Peyer's patch (tissue), 4 donors: ENCODE data around the gene MEGF10.

ENCODE experiments used
- CTCF ChIP-seq, 6 experiments: fragments of 450-650 bp in 4 of 6; fragments of 200-600 bp in 2 of 6; sonication (generic) in 1 of 6; IDR thresholded peaks; one replicate each; pipeline ENCODE4 v1.5.1; 2017 to 2019; ENCODE audit warnings: antibody characterized with exemption in 6 of 6, mild to moderate bottlenecking in 3 of 6, moderate library complexity in 1 of 6
- POLR2A ChIP-seq, 2 donors: fragments of 450-650 bp; IDR thresholded peaks; one replicate each; pipeline ENCODE4 v1.5.1; 2017; ENCODE audit warnings: antibody characterized with exemption in 2 of 2, mild to moderate bottlenecking in 2 of 2, moderate library complexity in 2 of 2

- TF ChIP-seq CTCF (IDR thresholded peaks at IDR 0.05) (no peak), POLR2A (IDR thresholded peaks at IDR 0.05) (no peak)
Measured at GRCh38 chr5:127331890-127332649, 41.5 kb downstream of the MEGF10 start.
